ENCODE measurements around the gene KSR2.

DNA sequence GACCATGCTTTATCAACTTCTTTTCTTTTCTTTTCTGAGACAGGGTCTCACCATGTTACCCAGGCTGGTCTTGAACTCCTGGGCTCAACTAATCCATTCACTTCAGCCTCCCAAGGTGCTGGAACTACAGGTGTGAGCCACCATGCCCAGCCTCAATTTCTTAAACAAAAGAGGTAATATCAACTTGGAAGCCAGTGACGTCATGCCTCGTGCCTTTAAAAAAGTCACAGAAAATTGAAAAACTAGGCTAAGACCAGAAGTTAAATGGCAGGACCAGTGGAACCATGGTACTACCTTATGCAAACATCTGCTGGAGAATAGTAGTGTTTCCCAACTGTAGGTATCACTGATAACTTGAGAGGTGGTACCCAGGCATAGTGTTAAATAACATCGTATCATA lies 103.3 kb downstream of the KSR2 start:
- TF ChIP-seq, protein P1, sequence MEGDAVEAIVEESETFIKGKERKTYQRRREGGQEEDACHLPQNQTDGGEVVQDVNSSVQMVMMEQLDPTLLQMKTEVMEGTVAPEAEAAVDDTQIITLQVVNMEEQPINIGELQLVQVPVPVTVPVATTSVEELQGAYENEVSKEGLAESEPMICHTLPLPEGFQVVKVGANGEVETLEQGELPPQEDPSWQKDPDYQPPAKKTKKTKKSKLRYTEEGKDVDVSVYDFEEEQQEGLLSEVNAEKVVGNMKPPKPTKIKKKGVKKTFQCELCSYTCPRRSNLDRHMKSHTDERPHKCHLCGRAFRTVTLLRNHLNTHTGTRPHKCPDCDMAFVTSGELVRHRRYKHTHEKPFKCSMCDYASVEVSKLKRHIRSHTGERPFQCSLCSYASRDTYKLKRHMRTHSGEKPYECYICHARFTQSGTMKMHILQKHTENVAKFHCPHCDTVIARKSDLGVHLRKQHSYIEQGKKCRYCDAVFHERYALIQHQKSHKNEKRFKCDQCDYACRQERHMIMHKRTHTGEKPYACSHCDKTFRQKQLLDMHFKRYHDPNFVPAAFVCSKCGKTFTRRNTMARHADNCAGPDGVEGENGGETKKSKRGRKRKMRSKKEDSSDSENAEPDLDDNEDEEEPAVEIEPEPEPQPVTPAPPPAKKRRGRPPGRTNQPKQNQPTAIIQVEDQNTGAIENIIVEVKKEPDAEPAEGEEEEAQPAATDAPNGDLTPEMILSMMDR (IDR thresholded peaks at IDR 0.05): no peak
- TF ChIP-seq POLR2AphosphoS5 (IDR thresholded peaks at IDR 0.05): no peak
- TF ChIP-seq POLR2A (IDR thresholded peaks at IDR 0.05): no peak
